PC-9 (cell line): Measurements from ENCODE around the gene GZMB.
"Not testable (repeated sequence)": the region's sequence is repeated elsewhere in the genome, so short reads cannot be mapped to it uniquely, and the experiment has no call there.

Experiments
- EZH2 ChIP-seq: fragments of 200-600 bp; sonication (generic); IDR thresholded peaks from 2 replicates; pipeline ENCODE4 v1.8.0; 2017; ENCODE audit warnings: antibody characterized with exemption, low read depth
- TF ChIP-seq, protein P1 (sequence below): fragments of 200-600 bp; sonication (generic); conservative IDR thresholded peaks from 2 replicates; pipeline ENCODE4 v1.6.1; 2017; ENCODE audit warnings: mixed run types, antibody characterized with exemption, mild to moderate bottlenecking, moderate library complexity

GRCh38 chr14:24648361-24648760, 14.4 kb upstream of the GZMB start:
- TF ChIP-seq, protein P1, sequence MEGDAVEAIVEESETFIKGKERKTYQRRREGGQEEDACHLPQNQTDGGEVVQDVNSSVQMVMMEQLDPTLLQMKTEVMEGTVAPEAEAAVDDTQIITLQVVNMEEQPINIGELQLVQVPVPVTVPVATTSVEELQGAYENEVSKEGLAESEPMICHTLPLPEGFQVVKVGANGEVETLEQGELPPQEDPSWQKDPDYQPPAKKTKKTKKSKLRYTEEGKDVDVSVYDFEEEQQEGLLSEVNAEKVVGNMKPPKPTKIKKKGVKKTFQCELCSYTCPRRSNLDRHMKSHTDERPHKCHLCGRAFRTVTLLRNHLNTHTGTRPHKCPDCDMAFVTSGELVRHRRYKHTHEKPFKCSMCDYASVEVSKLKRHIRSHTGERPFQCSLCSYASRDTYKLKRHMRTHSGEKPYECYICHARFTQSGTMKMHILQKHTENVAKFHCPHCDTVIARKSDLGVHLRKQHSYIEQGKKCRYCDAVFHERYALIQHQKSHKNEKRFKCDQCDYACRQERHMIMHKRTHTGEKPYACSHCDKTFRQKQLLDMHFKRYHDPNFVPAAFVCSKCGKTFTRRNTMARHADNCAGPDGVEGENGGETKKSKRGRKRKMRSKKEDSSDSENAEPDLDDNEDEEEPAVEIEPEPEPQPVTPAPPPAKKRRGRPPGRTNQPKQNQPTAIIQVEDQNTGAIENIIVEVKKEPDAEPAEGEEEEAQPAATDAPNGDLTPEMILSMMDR, result not testable (repeated sequence)
- not testable (repeated sequence) for TF ChIP-seq EZH2
